HepG2 (cell line): ENCODE measurements around the gene AGRN. TPM values are rescaled to one million over a fixed set of nuclear protein-coding genes. Genes with fewer than 3 reads are reported as not detected.

Experiments
- ATAC-seq: fragments of 200-7000 bp; cut with Tn5 transposase; 3 replicates; pipeline ENCODE4 v1.9.1; 2020; ENCODE audit warnings: mild to moderate bottlenecking, moderate library complexity
- BruUV-seq: library from RNA; stranded (reverse); fragments of 400-500 nt; replicated peaks from 2 replicates; lab custom pipeline; 2021; lab: Mats Ljungman, UMichigan
- CTCF ChIA-PET: fragments of 300-600 bp; formaldehyde crosslinking; extraction: SDS; loops from one replicate; lab custom pipeline; 2021; ENCODE audit warnings: low total read pairs, inconsistent platforms, low intra/inter-chr PET ratio; lab: Yijun Ruan, JAX
- POLR2A ChIA-PET: fragments of 350-600 bp; sonication (Branson Sonifier 250); formaldehyde crosslinking; loops from one replicate; lab custom pipeline; 2020; ENCODE audit warnings: antibody characterized with exemption, inconsistent platforms; lab: Yijun Ruan, JAX
- DNase-seq: peaks from one replicate; pipeline ENCODE4 v3.0.0-alpha.2; 2015; ENCODE audit warnings: low spot score
- FAIRE-seq: peaks from 3 replicates; lab custom pipeline; 2011; peaks lifted over from hg19 to GRCh38; lab: Jason Lieb, UNC
- H2AFZ ChIP-seq: one replicate; pipeline ENCODE4 v1.6.1; 2011; ENCODE audit warnings: low read length, inconsistent platforms
- H3K27ac ChIP-seq: fragments of 300-600 bp; 3 replicates; pipeline ENCODE4 v1.8.0; 2011; ENCODE audit warnings: mixed run types, mild to moderate bottlenecking, mixed read lengths, low read length, inconsistent platforms; ENCODE audit not compliant: insufficient read depth; ENCODE audit errors: extremely low read length
- H3K27me3 ChIP-seq, 2 experiments: fragments of 200-600 bp in 1 of 2; 2 replicates in 1 of 2; 3 replicates in 1 of 2; pipeline versions ENCODE4 v1.6.0 to v1.8.0; 2011; ENCODE audit warnings: low read length in 2 of 2, mild to moderate bottlenecking in 2 of 2, moderate library complexity in 2 of 2, inconsistent platforms in 1 of 2; ENCODE audit not compliant: insufficient read depth in 2 of 2, control insufficient read depth in 1 of 2
- H3K36me3 ChIP-seq, 2 experiments: fragments of 200-600 bp in 1 of 2; replicated peaks in 1 of 2; 2 replicates in 1 of 2; 3 replicates in 1 of 2; pipeline versions ENCODE4 v1.5.1 to v1.8.0; 2011; ENCODE audit warnings: low read length in 2 of 2, inconsistent platforms in 1 of 2; ENCODE audit not compliant: insufficient read depth in 2 of 2, control insufficient read depth in 1 of 2
- H3K4me1 ChIP-seq: 2 replicates; pipeline ENCODE4 v1.5.1; 2012; ENCODE audit warnings: low read length, inconsistent platforms; ENCODE audit not compliant: insufficient read depth
- H3K4me2 ChIP-seq: 2 replicates; pipeline ENCODE4 v1.6.0; 2011; ENCODE audit warnings: low read depth, low read length, inconsistent platforms
- H3K4me3 ChIP-seq, 3 experiments: fragments of 200-600 bp in 1 of 3; sonication (generic), shearing (Covaris generic) in 1 of 3; replicated peaks in 1 of 3; 2 replicates each; pipeline ENCODE4 v1.5.1; 2011 to 2016; ENCODE audit warnings: low read length in 3 of 3, inconsistent platforms in 2 of 3, low read depth in 2 of 3, mild to moderate bottlenecking in 2 of 3, control low read depth in 1 of 3, mixed read lengths in 1 of 3; ENCODE audit not compliant: insufficient read depth in 1 of 3
- H3K79me2 ChIP-seq: one replicate; pipeline ENCODE4 v1.6.1; 2011; ENCODE audit warnings: low read length, inconsistent platforms; ENCODE audit not compliant: insufficient read depth
- H3K9ac ChIP-seq: 2 replicates; pipeline ENCODE4 v1.6.0; 2011; ENCODE audit warnings: mild to moderate bottlenecking, low read depth, low read length, inconsistent platforms; ENCODE audit not compliant: insufficient read depth
- H3K9me3 ChIP-seq: 2 replicates; pipeline ENCODE4 v1.5.1; 2012; ENCODE audit warnings: mild to moderate bottlenecking, low read length
- H4K20me1 ChIP-seq: 2 replicates; pipeline ENCODE4 v1.6.0; 2011; ENCODE audit warnings: inconsistent platforms, mild to moderate bottlenecking, low read length, moderate library complexity; ENCODE audit not compliant: insufficient read depth
- AGO1 ChIP-seq: fragments of 200-400 bp; formaldehyde crosslinking; IDR thresholded peaks from 2 replicates; pipeline ENCODE4 v1.6.1; 2017; ENCODE audit warnings: mild to moderate bottlenecking, low read depth, low read length, moderate library complexity; ENCODE audit not compliant: poor library complexity, severe bottlenecking
- MAZ ChIP-seq, 2 experiments: sonication (generic) in 1 of 2; formaldehyde crosslinking in 1 of 2; IDR thresholded peaks; 2 replicates each; pipeline versions ENCODE4 v1.5.0 to v1.6.1; 2012 to 2020; ENCODE audit warnings: low read depth in 2 of 2, mild to moderate bottlenecking in 2 of 2, borderline replicate concordance in 1 of 2, improper control_type of control experiment in 1 of 2, low read length in 1 of 2, missing genetic modification reagents in 1 of 2, moderate library complexity in 1 of 2
- NBN ChIP-seq: fragments of 450-650 bp; conservative IDR thresholded peaks from 2 replicates; pipeline ENCODE4 v1.6.1; 2017
- RORA ChIP-seq: sonication (generic); formaldehyde crosslinking; IDR thresholded peaks from 2 replicates; pipeline ENCODE4 v1.5.0; 2020; ENCODE audit warnings: mild to moderate bottlenecking, missing genetic modification reagents, moderate library complexity
- SAP130 ChIP-seq: IDR thresholded peaks from 2 replicates; pipeline ENCODE4 v1.6.1; 2016; ENCODE audit warnings: low read depth
- U2AF2 ChIP-seq: fragments of 200-400 bp; formaldehyde crosslinking; IDR thresholded peaks from 2 replicates; pipeline ENCODE4 v1.6.1; 2017; ENCODE audit warnings: low read depth, mild to moderate bottlenecking, low read length
- ZBTB1 ChIP-seq: sonication (generic); formaldehyde crosslinking; IDR thresholded peaks from 2 replicates; pipeline ENCODE4 v1.4.0; 2020; ENCODE audit warnings: missing genetic modification reagents, borderline replicate concordance
- ZNF143 ChIP-seq: sonication (generic); formaldehyde crosslinking; IDR thresholded peaks from 2 replicates; pipeline ENCODE4 v1.4.0; 2020; ENCODE audit warnings: missing genetic modification reagents
- ZNF333 ChIP-seq: sonication (generic); formaldehyde crosslinking; IDR thresholded peaks from 2 replicates; pipeline ENCODE4 v1.4.0; 2020; ENCODE audit warnings: mild to moderate bottlenecking, missing genetic modification reagents, borderline replicate concordance
- ZNF549 ChIP-seq: sonication (generic); formaldehyde crosslinking; IDR thresholded peaks from 2 replicates; pipeline ENCODE4 v1.5.0; 2020; ENCODE audit warnings: missing genetic modification reagents
- WGBS: methylation state at CpG from one replicate; pipeline ENCODE4 v1.1.6; 2017; ENCODE audit warnings: low lambda C conversion rate; 5-methylcytosine and 5-hydroxymethylcytosine counted together
- in situ Hi-C: cut with HindIII; loops from 2 replicates; pipeline ENCODE4 v1.10.0; 2017; ENCODE audit warnings: low pct_unique_long_range_greater_than_20kb; ENCODE audit not compliant: extremely low pct_ligation_motif_present
- intact Hi-C: fragments of 100-400 bp; cut with micrococcal nuclease; formaldehyde crosslinking; loops from one replicate; pipeline ENCODE4 v1.10.0; 2022; ENCODE audit not compliant: unreplicated experiment
- polyA plus RNA-seq, 8 experiments: library from polyadenylated mRNA; depleted of rRNA in 3 of 8; stranded (reverse) in 7 of 8; unstranded in 1 of 8; fragments of >200 nt; fragmentation: Illumina TruSeq in 4 of 8; extraction: Trizol in 4 of 8; gene quantifications; 2 replicates each; pipeline versions ENCODE4 v1.2.1 to v1.2.3, GENCODE V29; 2011 to 2016; ENCODE audit warnings: low read depth in 4 of 8, missing spikeins in 1 of 8, mixed read lengths in 1 of 8; ENCODE audit not compliant: insufficient read depth in 1 of 8
- total RNA-seq, 5 experiments: library from RNA; depleted of rRNA; stranded (reverse); fragments of >200 nt; fragmentation: Illumina TruSeq; extraction: Trizol; gene quantifications; 2 replicates each; pipeline ENCODE4 v1.2.3, GENCODE V29; 2016; ENCODE audit warnings: low read depth in 1 of 5
- TF ChIP-seq, protein P1 (sequence below): sonication (generic); formaldehyde crosslinking; IDR thresholded peaks from 2 replicates; pipeline ENCODE4 v1.5.1; 2020; ENCODE audit warnings: missing genetic modification reagents, mild to moderate bottlenecking, borderline replicate concordance
- TF ChIP-seq, protein P2 (sequence below): sonication (generic); formaldehyde crosslinking; IDR thresholded peaks from 2 replicates; pipeline ENCODE4 v1.4.0; 2020; ENCODE audit warnings: missing genetic modification reagents
- TF ChIP-seq, protein P3 (sequence below): sonication (generic); formaldehyde crosslinking; IDR thresholded peaks from 2 replicates; pipeline ENCODE4 v1.9.0; 2022; ENCODE audit warnings: missing genetic modification reagents, mild to moderate bottlenecking, borderline replicate concordance
- TF ChIP-seq, protein P4 (sequence below), 2 experiments: sonication (generic) in 1 of 2; formaldehyde crosslinking in 1 of 2; IDR thresholded peaks; 2 replicates each; pipeline versions ENCODE4 v1.4.0 to v1.6.1; 2018 to 2020; ENCODE audit warnings: missing genetic modification reagents in 2 of 2, borderline replicate concordance in 1 of 2, low read depth in 1 of 2, mild to moderate bottlenecking in 1 of 2, missing biosample characterization in 1 of 2

AGRN gene
- total and polyA plus RNA-seq, 2 of the 13 experiments (the other 11 are each of a cell fraction or from before 2014, with no cell fraction given), result 29.8 to 65.2 TPM

DNA sequence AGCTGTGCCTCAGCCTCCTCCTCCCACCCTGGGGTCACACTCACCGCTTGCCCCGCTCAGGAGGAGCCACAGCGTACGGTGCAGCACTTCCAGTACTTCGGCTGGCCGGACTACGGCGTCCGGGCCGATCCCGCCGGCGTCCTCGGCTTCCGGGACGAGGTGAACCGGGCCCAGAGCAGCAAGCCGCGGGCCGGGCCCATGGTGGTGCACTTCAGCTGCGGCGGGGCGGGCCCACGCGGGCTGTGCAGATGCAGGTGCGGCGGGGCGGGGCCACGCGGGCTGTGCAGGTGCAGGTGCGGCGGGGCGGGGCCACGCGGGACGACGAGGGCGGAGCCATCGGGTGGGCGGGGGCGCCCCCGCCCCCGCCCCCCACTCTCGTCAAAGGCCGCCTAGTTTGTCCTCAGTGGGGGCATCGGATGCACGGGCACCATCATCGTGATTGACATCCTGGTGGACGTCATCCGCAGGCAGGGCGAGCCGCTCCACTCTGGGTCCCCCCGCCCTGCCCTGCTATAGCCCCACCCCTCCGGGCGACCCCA, 48.7 kb downstream of the AGRN start:
- POLR2A ChIA-PET, result interaction anchor here (1.2 kb wide), 1 partner anchor 55 kb away, joined by 3 read pairs; the partner anchor contains the start of gene ISG15
- WGBS, result 26% methylated on average over 9 of the region's 55 CpGs
- no peaks in the 10 kb centered on the region for H3K36me3 ChIP-seq
- no peak overlapping the region for H2AFZ ChIP-seq
- no TSS peak for BruUV-seq
- in situ Hi-C loops, result no loop called here
- TF ChIP-seq, protein P1, sequence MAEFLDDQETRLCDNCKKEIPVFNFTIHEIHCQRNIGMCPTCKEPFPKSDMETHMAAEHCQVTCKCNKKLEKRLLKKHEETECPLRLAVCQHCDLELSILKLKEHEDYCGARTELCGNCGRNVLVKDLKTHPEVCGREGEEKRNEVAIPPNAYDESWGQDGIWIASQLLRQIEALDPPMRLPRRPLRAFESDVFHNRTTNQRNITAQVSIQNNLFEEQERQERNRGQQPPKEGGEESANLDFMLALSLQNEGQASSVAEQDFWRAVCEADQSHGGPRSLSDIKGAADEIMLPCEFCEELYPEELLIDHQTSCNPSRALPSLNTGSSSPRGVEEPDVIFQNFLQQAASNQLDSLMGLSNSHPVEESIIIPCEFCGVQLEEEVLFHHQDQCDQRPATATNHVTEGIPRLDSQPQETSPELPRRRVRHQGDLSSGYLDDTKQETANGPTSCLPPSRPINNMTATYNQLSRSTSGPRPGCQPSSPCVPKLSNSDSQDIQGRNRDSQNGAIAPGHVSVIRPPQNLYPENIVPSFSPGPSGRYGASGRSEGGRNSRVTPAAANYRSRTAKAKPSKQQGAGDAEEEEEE (CRISPR knock-in tag), result no peak
- TF ChIP-seq AGO1 (peak; percentile 43), U2AF2 (no peak), NBN (no peak), MAZ (IDR thresholded peaks at IDR 0.05; ENCODE audit: borderline replicate concordance, low read depth, low read length) (no peak), MAZ (CRISPR knock-in tag; IDR thresholded peaks at IDR 0.05; ENCODE audit: low read depth) (no peak), ZNF333 (CRISPR knock-in tag) (no peak), ZBTB1 (CRISPR knock-in tag) (no peak), ZNF549 (CRISPR knock-in tag) (no peak), ZNF143 (CRISPR knock-in tag) (no peak), SAP130 (0 out of 2 replicates have a peak, but pooled peaks have one; percentile 23), RORA (CRISPR knock-in tag) (no peak)
- TF ChIP-seq, protein P2, sequence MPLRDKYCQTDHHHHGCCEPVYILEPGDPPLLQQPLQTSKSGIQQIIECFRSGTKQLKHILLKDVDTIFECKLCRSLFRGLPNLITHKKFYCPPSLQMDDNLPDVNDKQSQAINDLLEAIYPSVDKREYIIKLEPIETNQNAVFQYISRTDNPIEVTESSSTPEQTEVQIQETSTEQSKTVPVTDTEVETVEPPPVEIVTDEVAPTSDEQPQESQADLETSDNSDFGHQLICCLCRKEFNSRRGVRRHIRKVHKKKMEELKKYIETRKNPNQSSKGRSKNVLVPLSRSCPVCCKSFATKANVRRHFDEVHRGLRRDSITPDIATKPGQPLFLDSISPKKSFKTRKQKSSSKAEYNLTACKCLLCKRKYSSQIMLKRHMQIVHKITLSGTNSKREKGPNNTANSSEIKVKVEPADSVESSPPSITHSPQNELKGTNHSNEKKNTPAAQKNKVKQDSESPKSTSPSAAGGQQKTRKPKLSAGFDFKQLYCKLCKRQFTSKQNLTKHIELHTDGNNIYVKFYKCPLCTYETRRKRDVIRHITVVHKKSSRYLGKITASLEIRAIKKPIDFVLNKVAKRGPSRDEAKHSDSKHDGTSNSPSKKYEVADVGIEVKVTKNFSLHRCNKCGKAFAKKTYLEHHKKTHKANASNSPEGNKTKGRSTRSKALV (CRISPR knock-in tag), result no peak
- TF ChIP-seq, protein P3, sequence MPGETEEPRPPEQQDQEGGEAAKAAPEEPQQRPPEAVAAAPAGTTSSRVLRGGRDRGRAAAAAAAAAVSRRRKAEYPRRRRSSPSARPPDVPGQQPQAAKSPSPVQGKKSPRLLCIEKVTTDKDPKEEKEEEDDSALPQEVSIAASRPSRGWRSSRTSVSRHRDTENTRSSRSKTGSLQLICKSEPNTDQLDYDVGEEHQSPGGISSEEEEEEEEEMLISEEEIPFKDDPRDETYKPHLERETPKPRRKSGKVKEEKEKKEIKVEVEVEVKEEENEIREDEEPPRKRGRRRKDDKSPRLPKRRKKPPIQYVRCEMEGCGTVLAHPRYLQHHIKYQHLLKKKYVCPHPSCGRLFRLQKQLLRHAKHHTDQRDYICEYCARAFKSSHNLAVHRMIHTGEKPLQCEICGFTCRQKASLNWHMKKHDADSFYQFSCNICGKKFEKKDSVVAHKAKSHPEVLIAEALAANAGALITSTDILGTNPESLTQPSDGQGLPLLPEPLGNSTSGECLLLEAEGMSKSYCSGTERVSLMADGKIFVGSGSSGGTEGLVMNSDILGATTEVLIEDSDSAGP, result no peak
- TF ChIP-seq, protein P4, sequence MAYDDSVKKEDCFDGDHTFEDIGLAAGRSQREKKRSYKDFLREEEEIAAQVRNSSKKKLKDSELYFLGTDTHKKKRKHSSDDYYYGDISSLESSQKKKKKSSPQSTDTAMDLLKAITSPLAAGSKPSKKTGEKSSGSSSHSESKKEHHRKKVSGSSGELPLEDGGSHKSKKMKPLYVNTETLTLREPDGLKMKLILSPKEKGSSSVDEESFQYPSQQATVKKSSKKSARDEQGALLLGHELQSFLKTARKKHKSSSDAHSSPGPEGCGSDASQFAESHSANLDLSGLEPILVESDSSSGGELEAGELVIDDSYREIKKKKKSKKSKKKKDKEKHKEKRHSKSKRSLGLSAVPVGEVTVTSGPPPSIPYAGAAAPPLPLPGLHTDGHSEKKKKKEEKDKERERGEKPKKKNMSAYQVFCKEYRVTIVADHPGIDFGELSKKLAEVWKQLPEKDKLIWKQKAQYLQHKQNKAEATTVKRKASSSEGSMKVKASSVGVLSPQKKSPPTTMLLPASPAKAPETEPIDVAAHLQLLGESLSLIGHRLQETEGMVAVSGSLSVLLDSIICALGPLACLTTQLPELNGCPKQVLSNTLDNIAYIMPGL (CRISPR knock-in tag; IDR thresholded peaks at IDR 0.05; ENCODE audit: borderline replicate concordance in 1 of 2, low read depth in 1 of 2), result no peak
- TF ChIP-seq, all 625 proteins: peak for 2
- DNase-seq (no peak), ATAC-seq (peak; percentile 0; the same call in 1 of the 3 replicates), FAIRE-seq (no peak)
- Histone ChIP-seq H3K4me2 (peak overlapping the region; percentile 41), H3K27ac (no peak overlapping the region), H3K27me3 (peaks cover 20 to 42% of the 10 kb centered on the region in 2 experiments; a peak in 4 of 5 replicates), H3K4me3 (peak overlapping the region; percentile 16 to 89 (median 54); a peak in 4 of 6 replicates), H4K20me1 (no peaks in the 10 kb centered on the region), H3K9me3 (no peaks in the 10 kb centered on the region), H3K79me2 (no peaks in the 10 kb centered on the region), H3K9ac (no peak overlapping the region), H3K4me1 (peaks cover 54% of the 10 kb centered on the region)
- CTCF ChIA-PET, result no interaction called here
- intact Hi-C loops, result no loop called here
